Measurements from ENCODE around the gene IFITM5. TPM values are rescaled to one million over a fixed set of nuclear protein-coding genes. Genes with fewer than 3 reads are reported as not detected.

Gene IFITM5
- total RNA-seq, 1 donor from 2014 or later: not detected

GRCh38 chr11:303363-303762 is 4.0 kb upstream of the IFITM5 start:
- Mint-ChIP-seq H3K27me3 (ENCODE audit: unreplicated experiment) (peaks cover 4% of the 10 kb centered on the region), H3K27ac (ENCODE audit: unreplicated experiment) (no peak overlapping the region), H3K4me3 (ENCODE audit: unreplicated experiment) (no peak overlapping the region), H3K36me3 (ENCODE audit: unreplicated experiment) (no peaks in the 10 kb centered on the region), H3K9me3 (ENCODE audit: unreplicated experiment) (no peaks in the 10 kb centered on the region), H3K4me1 (ENCODE audit: low read depth, unreplicated experiment) (peaks cover 17% of the 10 kb centered on the region)
- TF ChIP-seq CTCF (IDR thresholded peaks at IDR 0.05; ENCODE audit: partially characterized antibody, unreplicated experiment): no peak
- no peak for DNase-seq

GRCh38 chr11:299951-300735 is 817 bp upstream of the IFITM5 start:
- TF ChIP-seq CTCF (IDR thresholded peaks at IDR 0.05; ENCODE audit: partially characterized antibody, unreplicated experiment): no peak
- peak; percentile 56 for DNase-seq
- peaks cover 10% of the 10 kb centered on the region for H3K4me1 Mint-ChIP-seq (ENCODE audit: low read depth, unreplicated experiment)
- no peaks in the 10 kb centered on the region for H3K9me3 Mint-ChIP-seq (ENCODE audit: unreplicated experiment)
- H3K27me3 Mint-ChIP-seq (ENCODE audit: unreplicated experiment): peaks cover 8% of the 10 kb centered on the region
- H3K4me3 Mint-ChIP-seq (ENCODE audit: unreplicated experiment): no peak overlapping the region
- H3K27ac Mint-ChIP-seq (ENCODE audit: unreplicated experiment): peak overlapping the region; percentile 13
- no peaks in the 10 kb centered on the region for H3K36me3 Mint-ChIP-seq (ENCODE audit: unreplicated experiment)

GRCh38 chr11:298406-299065 is 790 bp downstream of the IFITM5 start:
- H3K4me1 Mint-ChIP-seq (ENCODE audit: low read depth, unreplicated experiment): peaks cover 10% of the 10 kb centered on the region
- no peak overlapping the region for H3K27ac Mint-ChIP-seq (ENCODE audit: unreplicated experiment)
- peaks cover 8% of the 10 kb centered on the region for H3K27me3 Mint-ChIP-seq (ENCODE audit: unreplicated experiment)
- TF ChIP-seq CTCF (IDR thresholded peaks at IDR 0.05; ENCODE audit: partially characterized antibody, unreplicated experiment): no peak
- H3K9me3 Mint-ChIP-seq (ENCODE audit: unreplicated experiment): no peaks in the 10 kb centered on the region
- no peak overlapping the region for H3K4me3 Mint-ChIP-seq (ENCODE audit: unreplicated experiment)
- DNase-seq: no peak
- no peaks in the 10 kb centered on the region for H3K36me3 Mint-ChIP-seq (ENCODE audit: unreplicated experiment)

DNA sequence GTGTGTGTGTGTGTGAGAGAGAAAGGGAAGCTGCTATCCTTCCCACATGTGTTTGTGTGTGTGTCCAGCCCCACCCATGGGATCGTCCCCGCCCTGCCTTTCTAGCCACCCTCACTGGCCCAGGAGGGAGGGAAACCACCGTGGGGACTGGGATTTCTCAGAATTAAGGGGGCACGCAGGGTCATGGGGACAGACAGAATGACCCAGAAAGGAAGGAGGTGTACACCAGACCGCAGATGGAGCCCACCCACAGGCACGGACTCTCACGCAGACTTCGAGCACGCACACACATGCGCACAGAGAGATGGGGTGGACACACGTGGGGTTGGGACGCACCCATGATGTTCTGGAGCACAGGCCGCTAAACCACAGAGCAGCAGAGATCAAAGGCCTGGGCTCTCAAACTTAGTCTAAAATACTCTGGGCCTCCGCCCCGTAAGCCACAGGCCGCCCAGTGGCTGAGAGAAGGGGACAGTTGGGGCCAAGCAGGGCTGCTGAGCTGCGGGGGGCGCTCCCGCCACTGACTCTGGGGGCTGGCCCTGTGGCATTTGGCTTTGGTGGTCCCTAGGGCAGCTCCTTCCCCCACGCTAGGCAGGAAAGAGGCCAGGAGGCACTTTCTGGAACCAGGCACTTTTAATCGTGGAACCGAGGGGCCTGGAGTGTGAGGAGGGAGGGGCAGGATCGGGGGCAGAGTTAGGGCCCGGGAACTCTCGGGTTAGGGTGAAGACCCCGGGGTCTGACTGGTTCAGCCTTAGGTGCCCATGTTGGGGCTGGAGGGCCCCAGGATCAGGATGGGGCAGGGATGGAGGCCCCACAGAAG is 1.5 kb downstream of the IFITM5 start:
- no peak overlapping the region for H3K27ac Mint-ChIP-seq (ENCODE audit: unreplicated experiment)
- no peak for TF ChIP-seq CTCF (IDR thresholded peaks at IDR 0.05; ENCODE audit: partially characterized antibody, unreplicated experiment)
- no peaks in the 10 kb centered on the region for H3K36me3 Mint-ChIP-seq (ENCODE audit: unreplicated experiment)
- DNase-seq: peak; percentile 11
- peaks cover 10% of the 10 kb centered on the region for H3K4me1 Mint-ChIP-seq (ENCODE audit: low read depth, unreplicated experiment)
- H3K9me3 Mint-ChIP-seq (ENCODE audit: unreplicated experiment): no peaks in the 10 kb centered on the region
- no peak overlapping the region for H3K4me3 Mint-ChIP-seq (ENCODE audit: unreplicated experiment)
- H3K27me3 Mint-ChIP-seq (ENCODE audit: unreplicated experiment): peaks cover 8% of the 10 kb centered on the region
